NT2/D1 (cell line): ENCODE results near the gene TBCD.

Source experiments
- SUZ12 ChIP-seq: IDR thresholded peaks from 2 replicates; pipeline ENCODE4 v1.6.1; 2011; ENCODE audit not compliant: insufficient read length, insufficient read depth; ENCODE audit errors: extremely low read depth
- YY1 ChIP-seq: IDR thresholded peaks from 2 replicates; pipeline ENCODE4 v1.6.1; 2011; ENCODE audit not compliant: insufficient read length, insufficient read depth

DNA sequence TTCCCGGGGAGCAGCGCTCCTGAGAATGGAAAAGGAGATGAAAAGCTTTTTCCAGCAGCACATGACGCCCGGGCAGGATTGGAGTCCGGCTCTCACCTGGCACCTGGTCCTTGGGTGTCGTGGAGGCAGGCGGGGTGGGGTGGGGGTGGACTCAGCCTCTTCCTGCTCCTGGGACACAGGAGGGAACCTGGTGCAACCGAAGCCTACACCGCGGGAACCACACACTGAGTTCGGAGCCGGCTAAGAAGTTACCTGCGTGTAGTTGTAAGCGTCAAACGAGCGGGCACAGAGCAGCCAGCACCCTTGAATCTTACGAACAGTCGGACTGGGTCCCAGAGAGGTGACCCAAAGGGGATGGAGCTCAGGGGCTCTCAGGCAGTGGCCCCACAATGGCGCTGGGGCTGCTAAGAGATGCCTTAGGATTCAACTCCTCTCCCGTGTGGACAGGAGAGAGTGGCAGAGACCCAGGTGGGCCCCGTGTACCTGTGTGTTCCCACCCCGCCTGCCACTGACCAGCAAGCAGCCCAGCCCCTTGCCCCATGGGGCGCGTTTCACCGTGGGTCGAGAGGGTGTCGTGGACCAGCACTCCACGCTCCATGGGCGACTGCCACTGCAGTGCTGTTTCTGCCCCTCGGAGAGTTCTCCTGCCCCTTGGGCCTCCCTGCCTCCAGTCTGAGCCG, 221.7 kb downstream of the TBCD start:
- TF ChIP-seq SUZ12 (no peak), YY1 (no peak)
